ENCODE data around the gene MYCL. TPM values are rescaled to one million over a fixed set of nuclear protein-coding genes. Genes with fewer than 3 reads are reported as not detected.

MYCL gene
- total and polyA plus RNA-seq, 2 experiments from 2014 or later = 5.5 to 11.1 TPM

DNA sequence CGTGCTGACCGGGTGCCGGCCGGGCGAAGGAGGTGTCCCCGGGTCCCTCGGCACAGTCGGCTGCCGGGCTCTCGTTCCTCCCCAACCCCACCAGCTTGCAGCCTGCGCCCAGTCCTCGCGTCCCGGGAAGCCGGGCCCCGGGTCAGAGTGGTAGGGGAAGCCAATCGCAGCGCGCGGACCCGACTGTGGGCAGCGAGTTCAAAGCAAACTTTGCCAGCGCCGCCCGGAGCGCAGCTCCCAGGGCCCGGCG, 328 bp downstream of the MYCL start:
- peak overlapping the region; percentile 43 for H3K4me3 ChIP-seq
- H3K4me1 ChIP-seq (ENCODE audit: low read depth) = peaks cover 9% of the 10 kb centered on the region
- TF ChIP-seq, protein P1, sequence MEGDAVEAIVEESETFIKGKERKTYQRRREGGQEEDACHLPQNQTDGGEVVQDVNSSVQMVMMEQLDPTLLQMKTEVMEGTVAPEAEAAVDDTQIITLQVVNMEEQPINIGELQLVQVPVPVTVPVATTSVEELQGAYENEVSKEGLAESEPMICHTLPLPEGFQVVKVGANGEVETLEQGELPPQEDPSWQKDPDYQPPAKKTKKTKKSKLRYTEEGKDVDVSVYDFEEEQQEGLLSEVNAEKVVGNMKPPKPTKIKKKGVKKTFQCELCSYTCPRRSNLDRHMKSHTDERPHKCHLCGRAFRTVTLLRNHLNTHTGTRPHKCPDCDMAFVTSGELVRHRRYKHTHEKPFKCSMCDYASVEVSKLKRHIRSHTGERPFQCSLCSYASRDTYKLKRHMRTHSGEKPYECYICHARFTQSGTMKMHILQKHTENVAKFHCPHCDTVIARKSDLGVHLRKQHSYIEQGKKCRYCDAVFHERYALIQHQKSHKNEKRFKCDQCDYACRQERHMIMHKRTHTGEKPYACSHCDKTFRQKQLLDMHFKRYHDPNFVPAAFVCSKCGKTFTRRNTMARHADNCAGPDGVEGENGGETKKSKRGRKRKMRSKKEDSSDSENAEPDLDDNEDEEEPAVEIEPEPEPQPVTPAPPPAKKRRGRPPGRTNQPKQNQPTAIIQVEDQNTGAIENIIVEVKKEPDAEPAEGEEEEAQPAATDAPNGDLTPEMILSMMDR (IDR thresholded peaks at IDR 0.05; ENCODE audit: low read depth, low read length) = no peak
- H3K27ac ChIP-seq = peak overlapping the region; percentile 17
- peak; percentile 27 to 74 for DNase-seq (ENCODE audit: low read depth in 1 of 2, low spot score in 1 of 2)
- no peaks in the 10 kb centered on the region for H3K36me3 ChIP-seq
- no peaks in the 10 kb centered on the region for H3K9me3 ChIP-seq (ENCODE audit: low read depth)
- H3K27me3 ChIP-seq = peaks cover 38% of the 10 kb centered on the region

DNA sequence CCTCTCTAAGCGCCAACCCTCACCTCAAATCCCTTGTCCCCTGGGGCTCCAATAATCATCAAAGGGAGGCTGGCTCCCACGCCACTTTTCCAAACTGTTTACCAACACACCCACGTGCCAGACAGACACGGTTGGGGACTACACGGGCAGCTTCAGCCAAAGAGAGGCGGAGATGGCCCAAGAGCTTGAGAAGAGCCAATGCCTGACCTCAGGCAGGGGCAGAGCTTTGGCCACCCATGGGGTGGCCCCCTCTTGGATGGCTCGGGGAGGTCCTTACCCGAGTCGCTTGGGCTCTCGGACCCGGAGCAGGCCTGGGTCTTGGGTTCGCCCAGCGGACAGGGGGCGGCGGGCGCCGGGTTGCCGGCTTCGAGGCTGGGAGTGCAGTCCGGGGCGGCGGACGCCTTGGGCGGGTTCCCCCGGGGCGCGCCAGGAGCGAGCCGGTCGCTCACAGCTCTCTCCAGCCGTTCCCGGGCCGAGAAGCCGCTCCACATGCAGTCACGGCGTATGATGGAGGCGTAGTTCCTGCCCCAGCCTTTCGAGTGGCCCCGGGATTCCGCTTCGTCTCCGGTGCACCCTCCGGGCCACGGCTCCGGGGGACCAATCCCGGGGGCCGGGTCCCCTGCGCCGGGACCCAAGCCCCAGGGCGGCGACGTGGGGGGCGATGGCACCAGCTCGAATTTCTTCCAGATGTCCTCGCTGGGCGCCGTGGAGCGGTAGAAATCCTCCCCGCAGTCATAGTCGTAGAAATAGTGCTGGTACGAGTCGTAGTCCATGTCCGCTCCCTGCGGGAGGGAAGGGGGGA, 854 bp downstream of the MYCL start:
- Histone ChIP-seq H3K36me3 (no peaks in the 10 kb centered on the region), H3K27ac (peak overlapping the region; percentile 17), H3K9me3 (ENCODE audit: low read depth) (no peaks in the 10 kb centered on the region), H3K4me3 (peak overlapping the region; percentile 43), H3K27me3 (peaks cover 36% of the 10 kb centered on the region), H3K4me1 (ENCODE audit: low read depth) (peaks cover 9% of the 10 kb centered on the region)
- peak; percentile 42 to 62 for DNase-seq (ENCODE audit: low read depth in 1 of 2, low spot score in 1 of 2)
- TF ChIP-seq, protein P1 (IDR thresholded peaks at IDR 0.05; ENCODE audit: low read depth, low read length) = no peak

DNA sequence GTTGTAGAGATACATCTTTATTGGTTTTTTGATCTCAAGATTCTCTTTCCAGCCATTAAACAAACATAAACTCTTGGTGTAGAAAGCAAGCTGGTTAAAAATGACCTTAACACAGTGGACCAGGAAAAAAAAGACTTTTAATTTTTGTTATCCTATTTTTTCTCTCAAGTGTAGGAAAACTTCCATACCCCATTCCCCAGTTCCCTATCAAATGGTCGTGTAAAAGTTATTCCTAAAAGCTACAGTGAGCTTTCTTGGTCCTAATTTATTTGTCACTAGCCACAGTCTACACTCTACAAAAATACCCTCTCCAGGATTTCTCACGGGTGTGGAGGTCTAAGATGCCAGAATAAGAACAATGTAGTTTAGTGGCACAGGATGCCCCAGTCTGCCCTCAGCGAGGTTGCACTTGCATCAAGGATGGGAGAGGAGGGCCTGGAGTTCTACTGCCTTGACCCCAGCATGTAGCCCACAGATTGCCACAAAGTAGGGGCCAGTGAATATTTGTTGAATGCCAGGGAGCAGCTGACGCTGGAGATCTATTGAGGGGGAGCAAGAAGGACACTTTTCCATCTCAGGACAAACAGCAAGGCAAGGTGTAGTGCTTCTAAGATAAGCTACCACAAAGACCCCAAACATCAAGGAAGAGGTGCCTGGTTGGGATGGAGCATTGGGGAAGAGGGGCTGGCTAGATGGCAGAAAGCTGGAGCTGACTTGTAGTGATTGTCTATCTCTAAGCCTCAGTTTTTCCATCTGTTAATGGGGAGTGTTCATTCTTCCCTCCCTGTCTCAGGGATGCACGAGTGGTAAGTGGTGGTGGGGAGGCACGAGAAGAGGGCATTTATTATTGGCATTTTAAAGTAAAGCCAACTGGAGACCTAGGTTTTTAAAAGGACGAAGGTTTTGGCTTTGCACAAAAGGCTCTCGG, 1.8 kb downstream of the MYCL start:
- Histone ChIP-seq H3K4me3 (peak overlapping the region; percentile 43), H3K4me1 (ENCODE audit: low read depth) (peaks cover 15% of the 10 kb centered on the region), H3K36me3 (no peaks in the 10 kb centered on the region), H3K27me3 (peaks cover 26% of the 10 kb centered on the region), H3K9me3 (ENCODE audit: low read depth) (no peaks in the 10 kb centered on the region), H3K27ac (peak overlapping the region; percentile 7)
- no peak for DNase-seq (ENCODE audit: low read depth in 1 of 2, low spot score in 1 of 2)
- TF ChIP-seq, protein P1 (IDR thresholded peaks at IDR 0.05; ENCODE audit: low read depth, low read length) = no peak

DNA sequence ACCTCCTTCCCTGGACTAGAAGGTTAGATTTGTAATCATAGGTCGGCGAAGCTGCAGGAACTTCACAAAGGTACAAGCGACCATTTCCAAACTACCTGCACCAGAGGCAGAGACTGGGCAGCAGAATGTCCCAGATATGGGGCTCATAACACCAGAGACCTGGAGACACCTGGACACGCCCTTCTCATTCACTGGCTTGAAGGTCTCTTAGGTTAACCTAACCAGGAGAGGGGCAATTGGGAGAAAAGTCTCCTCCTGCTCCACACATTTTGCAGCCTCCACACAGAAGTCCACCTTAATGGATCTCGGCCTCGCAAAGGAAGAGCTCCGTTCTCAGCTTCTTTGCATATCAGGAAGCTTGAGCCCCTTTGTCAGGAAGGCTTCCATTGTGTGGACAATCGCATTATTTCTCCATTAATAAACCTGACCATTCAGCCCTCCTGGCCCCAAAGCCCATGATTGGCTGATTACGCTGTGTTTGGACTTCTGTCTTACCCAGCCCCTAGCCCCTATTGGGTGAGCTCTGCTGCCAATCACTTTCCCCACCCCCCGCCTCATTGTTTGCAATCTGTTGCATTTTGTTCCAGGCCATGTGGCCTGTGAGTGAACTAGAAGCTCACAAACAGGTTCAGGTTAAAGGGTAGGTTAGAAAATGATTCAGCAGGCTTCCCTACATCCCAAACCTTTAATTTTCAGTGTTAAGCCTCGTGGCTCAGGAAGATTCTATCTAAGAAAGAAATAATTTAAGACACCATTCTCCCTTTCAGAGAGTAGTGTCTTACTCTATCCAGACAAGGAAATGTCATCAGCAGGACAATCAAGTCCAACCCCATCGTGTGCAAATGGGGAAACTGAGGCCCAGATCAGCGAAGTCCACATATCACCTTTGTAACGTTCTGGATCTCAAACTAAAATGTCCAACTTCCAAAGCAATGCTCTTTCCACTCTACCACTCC, 2.8 kb downstream of the MYCL start:
- TF ChIP-seq, protein P1 (IDR thresholded peaks at IDR 0.05; ENCODE audit: low read depth, low read length) = no peak
- H3K4me3 ChIP-seq = peak overlapping the region; percentile 10
- H3K27ac ChIP-seq = peak overlapping the region; percentile 7
- DNase-seq (ENCODE audit: low read depth in 1 of 2, low spot score in 1 of 2) = peak; percentile 84
- no peaks in the 10 kb centered on the region for H3K9me3 ChIP-seq (ENCODE audit: low read depth)
- peaks cover 17% of the 10 kb centered on the region for H3K27me3 ChIP-seq
- H3K4me1 ChIP-seq (ENCODE audit: low read depth) = peaks cover 17% of the 10 kb centered on the region
- no peaks in the 10 kb centered on the region for H3K36me3 ChIP-seq

DNA sequence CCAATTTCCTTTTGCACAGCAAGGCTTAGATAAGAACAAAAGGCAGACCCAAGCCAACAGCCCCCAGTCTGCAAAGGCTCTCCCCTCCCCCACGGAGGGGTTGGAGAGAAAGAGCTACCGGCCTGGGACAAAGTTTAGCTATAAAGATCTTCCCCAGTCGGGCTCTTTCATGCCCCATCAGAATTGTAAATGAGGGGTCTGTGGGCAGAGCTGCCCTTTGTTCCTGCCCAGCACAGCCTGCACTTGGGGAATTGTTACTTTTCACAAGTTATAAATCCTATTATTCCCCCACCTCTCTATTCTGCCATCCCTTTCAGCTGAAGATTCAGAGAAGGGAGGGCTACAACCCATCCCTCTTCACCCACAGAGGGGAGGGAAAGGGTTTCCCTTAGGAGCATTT, 3.5 kb downstream of the MYCL start:
- H3K4me3 ChIP-seq = no peak overlapping the region
- no peak overlapping the region for H3K27ac ChIP-seq
- H3K4me1 ChIP-seq (ENCODE audit: low read depth) = peaks cover 23% of the 10 kb centered on the region
- TF ChIP-seq, protein P1 (IDR thresholded peaks at IDR 0.05; ENCODE audit: low read depth, low read length) = no peak
- no peaks in the 10 kb centered on the region for H3K36me3 ChIP-seq
- no peak for DNase-seq (ENCODE audit: low read depth in 1 of 2, low spot score in 1 of 2)
- peaks cover 9% of the 10 kb centered on the region for H3K27me3 ChIP-seq
- no peaks in the 10 kb centered on the region for H3K9me3 ChIP-seq (ENCODE audit: low read depth)

Measured in cardiac muscle cell (in vitro differentiated cells and primary cell).